ENCODE data around the gene OTOA.
"Not testable (repeated sequence)": the region's sequence is repeated elsewhere in the genome, so short reads cannot be mapped to it uniquely, and the experiment has no call there.

The OTOA gene

GRCh38 chr16:21641916-21642315 lies 21.9 kb upstream of the OTOA start:
- H3K36me3 ChIP-seq (ENCODE audit: control insufficient read depth, insufficient read depth, low read length) = no peaks in the 10 kb centered on the region
- H3K27ac ChIP-seq (ENCODE audit: insufficient read depth, low read depth, low read length, poor library complexity, severe bottlenecking) = no peak overlapping the region
- H3K4me1 ChIP-seq (ENCODE audit: control insufficient read depth, insufficient read depth, low read length) = no peaks in the 10 kb centered on the region
- no peaks in the 10 kb centered on the region for H3K9me3 ChIP-seq (ENCODE audit: control insufficient read depth, low read length)
- no peaks in the 10 kb centered on the region for H3K27me3 ChIP-seq (ENCODE audit: control insufficient read depth, insufficient read depth, low read length, poor library complexity, severe bottlenecking)
- no peak overlapping the region for H3K4me3 ChIP-seq (ENCODE audit: insufficient read depth, low read depth, low read length)
- WGBS, 2 experiments = 95 to 100% methylated on average over 5 to 6 of the region's 6 CpGs

DNA sequence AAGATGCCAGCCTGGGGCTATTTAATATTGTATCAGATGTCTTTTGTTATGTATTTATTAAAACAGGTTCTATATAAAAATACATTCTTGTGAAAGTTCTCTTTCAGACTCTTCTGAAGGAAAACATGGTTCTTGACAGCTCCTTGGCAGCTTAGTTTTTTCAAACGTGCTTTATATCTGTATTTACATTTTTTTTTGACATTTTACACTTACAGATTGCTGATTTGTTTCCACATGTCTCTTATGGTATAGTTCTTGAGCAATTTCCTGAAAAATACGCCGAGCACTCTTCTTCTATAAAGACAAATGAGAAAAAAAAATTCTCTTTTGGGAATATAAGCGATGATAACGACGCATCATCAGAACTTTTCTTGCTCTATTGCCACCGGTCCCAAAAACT lies 20.9 kb upstream of the OTOA start:
- no peaks in the 10 kb centered on the region for H3K27me3 ChIP-seq (ENCODE audit: control insufficient read depth, insufficient read depth, low read length, poor library complexity, severe bottlenecking)
- no peak overlapping the region for H3K27ac ChIP-seq (ENCODE audit: insufficient read depth, low read depth, low read length, poor library complexity, severe bottlenecking)

GRCh38 chr16:21643785-21644184 lies 20.0 kb upstream of the OTOA start:
- 92 to 97% methylated on average over 3 of the region's 3 CpGs for WGBS, 2 experiments
- Histone ChIP-seq H3K27me3 (ENCODE audit: control insufficient read depth, insufficient read depth, low read length, poor library complexity, severe bottlenecking) (no peaks in the 10 kb centered on the region), H3K9me3 (ENCODE audit: control insufficient read depth, low read length) (no peaks in the 10 kb centered on the region), H3K4me3 (ENCODE audit: insufficient read depth, low read depth, low read length) (no peak overlapping the region), H3K4me1 (ENCODE audit: control insufficient read depth, insufficient read depth, low read length) (no peaks in the 10 kb centered on the region), H3K27ac (ENCODE audit: insufficient read depth, low read depth, low read length, poor library complexity, severe bottlenecking) (no peak overlapping the region), H3K36me3 (ENCODE audit: control insufficient read depth, insufficient read depth, low read length) (no peaks in the 10 kb centered on the region)

More for the DNA sequence above, 20.9 kb upstream of the OTOA start:
- H3K36me3 ChIP-seq (ENCODE audit: control insufficient read depth, insufficient read depth, low read length) = no peaks in the 10 kb centered on the region
- no peaks in the 10 kb centered on the region for H3K4me1 ChIP-seq (ENCODE audit: control insufficient read depth, insufficient read depth, low read length)
- 91 to 96% methylated on average over 6 to 7 of the region's 7 CpGs for WGBS, 2 experiments
- H3K9me3 ChIP-seq (ENCODE audit: control insufficient read depth, low read length) = no peaks in the 10 kb centered on the region
- H3K4me3 ChIP-seq (ENCODE audit: insufficient read depth, low read depth, low read length) = no peak overlapping the region

DNA sequence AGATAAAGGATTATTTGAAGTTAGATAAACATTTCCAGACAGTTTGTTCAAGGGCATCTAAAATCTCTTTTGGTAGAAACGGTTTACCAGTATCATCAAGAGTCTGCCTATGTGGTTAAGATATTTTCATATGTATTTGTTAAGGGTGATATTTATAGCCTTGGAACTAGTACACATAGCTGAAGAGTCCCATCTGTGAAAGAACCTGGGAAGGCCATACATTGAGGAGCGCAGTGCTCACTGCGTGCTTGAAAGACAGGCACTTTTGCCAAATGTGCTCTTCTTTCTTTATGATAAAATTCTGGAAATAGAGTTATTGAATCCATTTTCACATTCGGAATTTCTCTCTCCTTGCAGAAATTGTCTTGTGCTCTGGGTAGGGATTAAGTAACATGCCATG lies 19.1 kb upstream of the OTOA start:
- Histone ChIP-seq H3K4me3 (ENCODE audit: insufficient read depth, low read depth, low read length) (no peak overlapping the region), H3K27me3 (ENCODE audit: control insufficient read depth, insufficient read depth, low read length, poor library complexity, severe bottlenecking) (no peaks in the 10 kb centered on the region), H3K27ac (ENCODE audit: insufficient read depth, low read depth, low read length, poor library complexity, severe bottlenecking) (no peak overlapping the region), H3K9me3 (ENCODE audit: control insufficient read depth, low read length) (no peaks in the 10 kb centered on the region), H3K4me1 (ENCODE audit: control insufficient read depth, insufficient read depth, low read length) (no peaks in the 10 kb centered on the region), H3K36me3 (ENCODE audit: control insufficient read depth, insufficient read depth, low read length) (no peaks in the 10 kb centered on the region)
- WGBS, 2 experiments = 97 to 99% methylated on average over 4 of the region's 4 CpGs

- no peaks in the 10 kb centered on the region for H3K9me3 ChIP-seq (ENCODE audit: control insufficient read depth, low read length)
- H3K27me3 ChIP-seq (ENCODE audit: control insufficient read depth, insufficient read depth, low read length, poor library complexity, severe bottlenecking) = no peaks in the 10 kb centered on the region
- no peak overlapping the region for H3K27ac ChIP-seq (ENCODE audit: insufficient read depth, low read depth, low read length, poor library complexity, severe bottlenecking)
- 93 to 96% methylated on average over 9 of the region's 9 CpGs for WGBS, 2 experiments
- H3K4me3 ChIP-seq (ENCODE audit: insufficient read depth, low read depth, low read length) = no peak overlapping the region
- no peaks in the 10 kb centered on the region for H3K36me3 ChIP-seq (ENCODE audit: control insufficient read depth, insufficient read depth, low read length)
- H3K4me1 ChIP-seq (ENCODE audit: control insufficient read depth, insufficient read depth, low read length) = no peaks in the 10 kb centered on the region
Measured at GRCh38 chr16:21645261-21645721, 18.5 kb upstream of the OTOA start.

DNA sequence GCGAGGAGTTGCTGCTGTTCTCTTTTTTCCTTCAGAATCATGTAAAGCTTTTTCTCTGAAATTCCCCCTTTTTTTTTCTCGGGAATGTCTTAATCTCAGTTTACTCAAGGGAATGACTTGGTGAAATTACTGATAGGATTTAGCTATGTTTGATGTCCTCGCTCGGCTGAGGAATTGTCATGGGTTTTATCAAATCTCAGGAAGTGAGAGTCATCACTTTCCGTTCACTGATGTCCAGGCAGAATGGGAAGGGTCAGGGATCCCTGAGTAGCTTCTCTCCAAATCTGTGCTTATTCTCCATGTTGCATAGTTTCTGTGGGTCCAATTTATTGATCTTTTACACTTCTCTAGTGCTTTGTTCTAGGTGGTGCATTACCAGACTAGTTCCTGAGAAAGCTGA lies 17.7 kb upstream of the OTOA start:
- Histone ChIP-seq H3K27ac (ENCODE audit: insufficient read depth, low read depth, low read length, poor library complexity, severe bottlenecking) (no peak overlapping the region), H3K9me3 (ENCODE audit: control insufficient read depth, low read length) (no peaks in the 10 kb centered on the region), H3K4me1 (ENCODE audit: control insufficient read depth, insufficient read depth, low read length) (no peaks in the 10 kb centered on the region), H3K36me3 (ENCODE audit: control insufficient read depth, insufficient read depth, low read length) (no peaks in the 10 kb centered on the region), H3K4me3 (ENCODE audit: insufficient read depth, low read depth, low read length) (no peak overlapping the region), H3K27me3 (ENCODE audit: control insufficient read depth, insufficient read depth, low read length, poor library complexity, severe bottlenecking) (no peaks in the 10 kb centered on the region)
- 94 to 95% methylated on average over 5 of the region's 5 CpGs for WGBS, 2 experiments

- no peaks in the 10 kb centered on the region for H3K4me1 ChIP-seq (ENCODE audit: control insufficient read depth, insufficient read depth, low read length)
- H3K27me3 ChIP-seq (ENCODE audit: control insufficient read depth, insufficient read depth, low read length, poor library complexity, severe bottlenecking) = no peaks in the 10 kb centered on the region
- no peaks in the 10 kb centered on the region for H3K36me3 ChIP-seq (ENCODE audit: control insufficient read depth, insufficient read depth, low read length)
- H3K9me3 ChIP-seq (ENCODE audit: control insufficient read depth, low read length) = no peaks in the 10 kb centered on the region
- H3K27ac ChIP-seq (ENCODE audit: insufficient read depth, low read depth, low read length, poor library complexity, severe bottlenecking) = no peak overlapping the region
- 93% methylated on average over 18 of the region's 18 CpGs for WGBS, 2 experiments
- no peak overlapping the region for H3K4me3 ChIP-seq (ENCODE audit: insufficient read depth, low read depth, low read length)
Measured at GRCh38 chr16:21646721-21647561, 16.8 kb upstream of the OTOA start.

- Histone ChIP-seq H3K27me3 (ENCODE audit: control insufficient read depth, insufficient read depth, low read length, poor library complexity, severe bottlenecking) (no peaks in the 10 kb centered on the region), H3K9me3 (ENCODE audit: control insufficient read depth, low read length) (no peaks in the 10 kb centered on the region), H3K36me3 (ENCODE audit: control insufficient read depth, insufficient read depth, low read length) (no peaks in the 10 kb centered on the region), H3K27ac (ENCODE audit: insufficient read depth, low read depth, low read length, poor library complexity, severe bottlenecking) (no peak overlapping the region), H3K4me3 (ENCODE audit: insufficient read depth, low read depth, low read length) (no peak overlapping the region), H3K4me1 (ENCODE audit: control insufficient read depth, insufficient read depth, low read length) (no peaks in the 10 kb centered on the region)
- WGBS, 2 experiments = 91% methylated on average over 9 of the region's 9 CpGs
Measured at GRCh38 chr16:21647562-21648164, 16.1 kb upstream of the OTOA start.

GRCh38 chr16:21649826-21650406 lies 13.9 kb upstream of the OTOA start:
- 93 to 96% methylated on average over 12 of the region's 12 CpGs for WGBS, 2 experiments
- H3K9me3 ChIP-seq (ENCODE audit: control insufficient read depth, low read length); H3K4me1 ChIP-seq (ENCODE audit: control insufficient read depth, insufficient read depth, low read length); H3K27me3 ChIP-seq (ENCODE audit: control insufficient read depth, insufficient read depth, low read length, poor library complexity, severe bottlenecking); H3K36me3 ChIP-seq (ENCODE audit: control insufficient read depth, insufficient read depth, low read length); H3K27ac ChIP-seq (ENCODE audit: insufficient read depth, low read depth, low read length, poor library complexity, severe bottlenecking); H3K4me3 ChIP-seq (ENCODE audit: insufficient read depth, low read depth, low read length): not testable (repeated sequence)

- H3K9me3 ChIP-seq (ENCODE audit: control insufficient read depth, low read length) = no peaks in the 10 kb centered on the region
- H3K4me3 ChIP-seq (ENCODE audit: insufficient read depth, low read depth, low read length) = no peak overlapping the region
- no peaks in the 10 kb centered on the region for H3K27me3 ChIP-seq (ENCODE audit: control insufficient read depth, insufficient read depth, low read length, poor library complexity, severe bottlenecking)
- no CpG with 5 or more reads among the region's 1 CpG for whole genome bisulfite sequencing, 2 experiments
- H3K36me3 ChIP-seq (ENCODE audit: control insufficient read depth, insufficient read depth, low read length) = no peaks in the 10 kb centered on the region
- no peaks in the 10 kb centered on the region for H3K4me1 ChIP-seq (ENCODE audit: control insufficient read depth, insufficient read depth, low read length)
- H3K27ac ChIP-seq (ENCODE audit: insufficient read depth, low read depth, low read length, poor library complexity, severe bottlenecking) = no peak overlapping the region
Measured at GRCh38 chr16:21650521-21650920, 13.2 kb upstream of the OTOA start.

All from ectodermal cell (in vitro differentiated cells).